ENCODE data around the gene CRTC3. TPM values are rescaled to one million over a fixed set of nuclear protein-coding genes. Genes with fewer than 3 reads are reported as not detected.

Gene CRTC3
- total RNA-seq, 2 experiments from 2014 or later = 5.6 to 14.7 TPM

GRCh38 chr15:90553248-90553745 is 23.6 kb downstream of the CRTC3 start:
- H3K9me3 ChIP-seq (ENCODE audit: low read length) = no peaks in the 10 kb centered on the region
- H2AFZ ChIP-seq (ENCODE audit: low read length) = no peak overlapping the region
- H3K4me2 ChIP-seq (ENCODE audit: low read length) = no peak overlapping the region
- DNase-seq (ENCODE audit: low spot score) = no peak
- TF ChIP-seq EZH2phosphoT487 (IDR thresholded peaks at IDR 0.05; ENCODE audit: borderline replicate concordance, low read depth, low read length) (no peak), CTCF (conservative IDR thresholded peaks at IDR 0.05; ENCODE audit: low read length) (no peak)
- H3K4me1 ChIP-seq (ENCODE audit: insufficient read depth, low read length, poor library complexity, severe bottlenecking) = peaks cover 21% of the 10 kb centered on the region
- H3K27ac ChIP-seq (ENCODE audit: low read depth, low read length, poor library complexity, severe bottlenecking) = no peak overlapping the region
- no peak overlapping the region for H3K4me3 ChIP-seq (ENCODE audit: low read depth, low read length, poor library complexity, severe bottlenecking)
- H3K79me2 ChIP-seq (ENCODE audit: insufficient read depth, low read depth, low read length) = no peaks in the 10 kb centered on the region
- CTCF ChIA-PET (ENCODE audit: unreplicated experiment) = no interaction called here
- H3K9me2 ChIP-seq (ENCODE audit: insufficient read depth, low read length) = no peaks in the 10 kb centered on the region
- intact Hi-C loops (cut with micrococcal nuclease; ENCODE audit: unreplicated experiment) = no loop called here
- no peaks in the 10 kb centered on the region for H3K36me3 ChIP-seq (ENCODE audit: insufficient read depth, low read length)
- no peaks in the 10 kb centered on the region for H4K20me1 ChIP-seq (ENCODE audit: insufficient read depth, low read length)
- BruUV-seq (replicated peaks) = no TSS peak
- POLR2A ChIA-PET = no interaction called here

- Histone ChIP-seq H3K9me3 (ENCODE audit: low read length) (no peaks in the 10 kb centered on the region), H3K36me3 (ENCODE audit: insufficient read depth, low read length) (no peaks in the 10 kb centered on the region), H3K9me2 (ENCODE audit: insufficient read depth, low read length) (no peaks in the 10 kb centered on the region), H3K79me2 (ENCODE audit: insufficient read depth, low read depth, low read length) (no peaks in the 10 kb centered on the region), H3K27ac (ENCODE audit: low read depth, low read length, poor library complexity, severe bottlenecking) (no peak overlapping the region), H4K20me1 (ENCODE audit: insufficient read depth, low read length) (no peaks in the 10 kb centered on the region), H3K4me2 (ENCODE audit: low read length) (no peak overlapping the region), H3K4me3 (ENCODE audit: low read depth, low read length, poor library complexity, severe bottlenecking) (no peak overlapping the region), H2AFZ (ENCODE audit: low read length) (no peak overlapping the region), H3K4me1 (ENCODE audit: insufficient read depth, low read length, poor library complexity, severe bottlenecking) (peaks cover 7% of the 10 kb centered on the region)
- intact Hi-C loops (cut with micrococcal nuclease; ENCODE audit: unreplicated experiment) = no loop called here
- ChIA-PET CTCF (ENCODE audit: unreplicated experiment) (no interaction called here), POLR2A (interaction anchor here (0.9 kb wide), 1 partner anchor 9 kb away, joined by 3 read pairs; no protein-coding TSS in a partner anchor)
- TF ChIP-seq EZH2phosphoT487 (IDR thresholded peaks at IDR 0.05; ENCODE audit: borderline replicate concordance, low read depth, low read length) (no peak), CTCF (conservative IDR thresholded peaks at IDR 0.05; ENCODE audit: low read length) (no peak)
- BruUV-seq (replicated peaks) = no TSS peak
- DNase-seq (ENCODE audit: low spot score) = no peak
Measured at GRCh38 chr15:90557186-90558084, 27.7 kb downstream of the CRTC3 start.

GRCh38 chr15:90558171-90558573 is 28.4 kb downstream of the CRTC3 start:
- no peak overlapping the region for H3K27ac ChIP-seq (ENCODE audit: low read depth, low read length, poor library complexity, severe bottlenecking)

More at GRCh38 chr15:90558171-90558573, 28.4 kb downstream of the CRTC3 start:
- no peak for TF ChIP-seq CTCF (conservative IDR thresholded peaks at IDR 0.05; ENCODE audit: low read length)
- ChIA-PET POLR2A (no interaction called here), CTCF (ENCODE audit: unreplicated experiment) (no interaction called here)
- Histone ChIP-seq H3K9me3 (ENCODE audit: low read length) (no peaks in the 10 kb centered on the region), H3K9me2 (ENCODE audit: insufficient read depth, low read length) (no peaks in the 10 kb centered on the region), H2AFZ (ENCODE audit: low read length) (no peak overlapping the region), H3K79me2 (ENCODE audit: insufficient read depth, low read depth, low read length) (no peaks in the 10 kb centered on the region), H3K4me3 (ENCODE audit: low read depth, low read length, poor library complexity, severe bottlenecking) (no peak overlapping the region), H4K20me1 (ENCODE audit: insufficient read depth, low read length) (no peaks in the 10 kb centered on the region), H3K4me2 (ENCODE audit: low read length) (no peak overlapping the region), H3K4me1 (ENCODE audit: insufficient read depth, low read length, poor library complexity, severe bottlenecking) (peaks cover 7% of the 10 kb centered on the region), H3K36me3 (ENCODE audit: insufficient read depth, low read length) (no peaks in the 10 kb centered on the region)
- intact Hi-C loops (cut with micrococcal nuclease; ENCODE audit: unreplicated experiment) = no loop called here
- BruUV-seq (replicated peaks) = no TSS peak
- no peak for DNase-seq (ENCODE audit: low spot score)

Measured in OCI-LY7 (cell line).